Activated CD8-positive, alpha-beta memory T cell treated with anti-CD3 and anti-CD28 coated beads, Interleukin-2, amount 10 ng/mL, durations not matched to agents 7 days and 5 days (primary cell): ENCODE results near the gene SPRED3. TPM values are rescaled to one million over a fixed set of nuclear protein-coding genes. Genes with fewer than 3 reads are reported as not detected.
A peak's percentile ranks its signal among the peaks of the same experiment; 100 is the strongest.
"Not testable (repeated sequence)": the region's sequence is repeated elsewhere in the genome, so short reads cannot be mapped to it uniquely, and the experiment has no call there.

ENCODE experiments used
- ATAC-seq: fragments of 150-1000 bp; cut with Tn5 transposase; one replicate; pipeline ENCODE4 v1.10.0; 2021; ENCODE audit warnings: moderate library complexity
- CTCF ChIA-PET: fragments of 350-600 bp; sonication (Branson Sonifier 250); formaldehyde crosslinking; loops from one replicate; lab custom pipeline; 2021; ENCODE audit warnings: antibody characterized with exemption; lab: Charles Lee
- DNase-seq: peaks from one replicate; pipeline ENCODE4 v3.0.0-alpha.2; 2020
- H3K27ac Mint-ChIP-seq: one replicate; pipeline ENCODE4 v1.8.0; 2021; ENCODE audit warnings: mild to moderate bottlenecking, mixed read lengths
- H3K27me3 Mint-ChIP-seq: one replicate; pipeline ENCODE4 v1.8.0; 2021; ENCODE audit warnings: mixed read lengths
- H3K36me3 Mint-ChIP-seq: one replicate; pipeline ENCODE4 v1.8.0; 2021; ENCODE audit warnings: mild to moderate bottlenecking, mixed read lengths
- H3K4me1 Mint-ChIP-seq: one replicate; pipeline ENCODE4 v1.8.0; 2021; ENCODE audit warnings: mixed read lengths
- H3K4me3 Mint-ChIP-seq: one replicate; pipeline ENCODE4 v1.8.0; 2021; ENCODE audit warnings: mild to moderate bottlenecking, moderate library complexity, mixed read lengths
- H3K9me3 Mint-ChIP-seq: one replicate; pipeline ENCODE4 v1.8.0; 2022; ENCODE audit warnings: low read depth, mixed read lengths
- total RNA-seq, 2 experiments: library from RNA; stranded (reverse); gene quantifications; one replicate each; pipeline ENCODE4 v1.2.3, GENCODE V29; 2021

The SPRED3 gene
- total RNA-seq, 2 experiments from 2014 or later: 0.84 to 0.93 TPM

- peaks cover 28% of the 10 kb centered on the region for H3K27me3 Mint-ChIP-seq
- peak; percentile 82 for ATAC-seq
- peak overlapping the region; percentile 82 for H3K4me3 Mint-ChIP-seq
These were observed 26.8 kb upstream of the SPRED3 start for GRCh38 chr19:38361633-38362075.

GRCh38 chr19:38362076-38362945 lies 26.2 kb upstream of the SPRED3 start:
- Mint-ChIP-seq H3K36me3 (no peaks in the 10 kb centered on the region), H3K27ac (peak overlapping the region; percentile 56), H3K4me3 (peak overlapping the region; percentile 82), H3K27me3 (peaks cover 28% of the 10 kb centered on the region), H3K4me1 (peaks cover 20% of the 10 kb centered on the region), H3K9me3 (no peaks in the 10 kb centered on the region)
- ATAC-seq (peak; percentile 80), DNase-seq (peak; percentile 94)
- CTCF ChIA-PET: interaction anchor here (0.7 to 2.1 kb wide), 5 partner anchors 12 to 372 kb away, joined by 3 to 8 read pairs (median 3); partner anchors contain the start of genes CATSPERG and PSMD8

More at GRCh38 chr19:38361633-38362075, 26.8 kb upstream of the SPRED3 start:
- H3K36me3 Mint-ChIP-seq: no peaks in the 10 kb centered on the region
- H3K27ac Mint-ChIP-seq: no peak overlapping the region
- DNase-seq: peak; percentile 85
- CTCF ChIA-PET: interaction anchor here (0.6 to 2.1 kb wide), 5 partner anchors 13 to 695 kb away, joined by 3 to 8 read pairs (median 5); partner anchors contain the start of genes CATSPERG and PSMD8
- H3K9me3 Mint-ChIP-seq: no peaks in the 10 kb centered on the region
- peaks cover 20% of the 10 kb centered on the region for H3K4me1 Mint-ChIP-seq

- not testable (repeated sequence) for H3K9me3 Mint-ChIP-seq, H3K27ac Mint-ChIP-seq, DNase-seq, H3K36me3 Mint-ChIP-seq, ATAC-seq
- CTCF ChIA-PET: interaction anchor here (0.7 to 2.1 kb wide), 4 partner anchors 11 to 372 kb away, joined by 3 to 8 read pairs (median 5); partner anchors contain the start of genes CATSPERG and PSMD8
- H3K27me3 Mint-ChIP-seq: peaks cover 25% of the 10 kb centered on the region
- peak overlapping the region; percentile 82 for H3K4me3 Mint-ChIP-seq
- H3K4me1 Mint-ChIP-seq: peaks cover 20% of the 10 kb centered on the region
These were observed 25.4 kb upstream of the SPRED3 start for GRCh38 chr19:38362946-38363688.

- H3K9me3 Mint-ChIP-seq: no peaks in the 10 kb centered on the region
- CTCF ChIA-PET: interaction anchor here (0.6 kb wide), 1 partner anchor 130 kb away, joined by 3 read pairs; no protein-coding TSS in a partner anchor
- peaks cover 11% of the 10 kb centered on the region for H3K4me1 Mint-ChIP-seq
- H3K4me3 Mint-ChIP-seq: no peak overlapping the region
- H3K27me3 Mint-ChIP-seq: peaks cover 4% of the 10 kb centered on the region
- no peak overlapping the region for H3K27ac Mint-ChIP-seq
- ATAC-seq: no peak
- no peak for DNase-seq
- H3K36me3 Mint-ChIP-seq: no peaks in the 10 kb centered on the region
These were observed 21.5 kb upstream of the SPRED3 start for GRCh38 chr19:38367041-38367440.

- CTCF ChIA-PET: interaction anchor here (1.4 kb wide), 2 partner anchors 34 to 126 kb away, joined by 3 read pairs; partner anchors contain the start of gene CATSPERG
- no peak for ATAC-seq
- Mint-ChIP-seq H3K9me3 (no peaks in the 10 kb centered on the region), H3K4me3 (no peak overlapping the region), H3K27ac (no peak overlapping the region), H3K4me1 (peaks cover 2% of the 10 kb centered on the region), H3K27me3 (peaks cover 4% of the 10 kb centered on the region), H3K36me3 (no peaks in the 10 kb centered on the region)
- DNase-seq: no peak
These were observed 18.9 kb upstream of the SPRED3 start for GRCh38 chr19:38369584-38369983.

- no peak overlapping the region for H3K4me3 Mint-ChIP-seq
- no peak overlapping the region for H3K27ac Mint-ChIP-seq
- H3K27me3 Mint-ChIP-seq: peaks cover 4% of the 10 kb centered on the region
- ATAC-seq: no peak
- H3K4me1 Mint-ChIP-seq: peaks cover 6% of the 10 kb centered on the region
- no peaks in the 10 kb centered on the region for H3K9me3 Mint-ChIP-seq
- no peak for DNase-seq
- H3K36me3 Mint-ChIP-seq: no peaks in the 10 kb centered on the region
- CTCF ChIA-PET: interaction anchor here (1.4 kb wide), 1 partner anchor 126 kb away, joined by 3 read pairs; no protein-coding TSS in a partner anchor
These were observed 18.2 kb upstream of the SPRED3 start for GRCh38 chr19:38370299-38370698.

- H3K27me3 Mint-ChIP-seq: peaks cover 4% of the 10 kb centered on the region
- peaks cover 14% of the 10 kb centered on the region for H3K4me1 Mint-ChIP-seq
- no peak overlapping the region for H3K27ac Mint-ChIP-seq
- H3K36me3 Mint-ChIP-seq: peaks cover 1% of the 10 kb centered on the region
- H3K9me3 Mint-ChIP-seq: no peaks in the 10 kb centered on the region
- no peak for DNase-seq
- ATAC-seq: no peak
- CTCF ChIA-PET: interaction anchor here (1.4 kb wide), 1 partner anchor 127 kb away, joined by 3 read pairs; no protein-coding TSS in a partner anchor
- H3K4me3 Mint-ChIP-seq: no peak overlapping the region
These were observed 17.4 kb upstream of the SPRED3 start for GRCh38 chr19:38371081-38371480.

- ATAC-seq (no peak), DNase-seq (no peak)
- Mint-ChIP-seq H3K36me3 (peaks cover 7% of the 10 kb centered on the region), H3K9me3 (no peaks in the 10 kb centered on the region), H3K4me1 (peaks cover 22% of the 10 kb centered on the region), H3K4me3 (peak overlapping the region; percentile 98), H3K27me3 (peaks cover 4% of the 10 kb centered on the region), H3K27ac (peak overlapping the region; percentile 98)
- CTCF ChIA-PET: interaction anchor here (0.7 to 3.9 kb wide), 24 partner anchors 11 to 557 kb away, joined by 3 to 46 read pairs (median 4); partner anchors contain the start of genes CATSPERG, FAM98C, GGN and MRPS12
These were observed 14.6 kb upstream of the SPRED3 start for GRCh38 chr19:38373907-38374331.

GRCh38 chr19:38374332-38375097 lies 14.0 kb upstream of the SPRED3 start, which contains the start of gene PSMD8:
PSMD8 (plus strand) TSS chr19:38374571; CDS start chr19:38374602, 31 bp downstream.
- Mint-ChIP-seq H3K4me1 (peaks cover 22% of the 10 kb centered on the region), H3K9me3 (no peaks in the 10 kb centered on the region), H3K4me3 (peak within 1 kb of the TSS; percentile 98), H3K27me3 (peaks cover 4% of the 10 kb centered on the region), H3K27ac (peak within 1 kb of the TSS; percentile 98), H3K36me3 (peaks cover 9% of the 10 kb centered on the region)
- CTCF ChIA-PET: interaction anchor here (0.7 to 3.9 kb wide), 24 partner anchors 12 to 556 kb away, joined by 3 to 46 read pairs (median 4); partner anchors contain the start of genes CATSPERG, FAM98C, GGN and MRPS12
- DNase-seq (peak; percentile 100), ATAC-seq (peak; percentile 99)

- peaks cover 4% of the 10 kb centered on the region for H3K27me3 Mint-ChIP-seq
- CTCF ChIA-PET: interaction anchor here (1.1 to 3.9 kb wide), 10 partner anchors 13 to 555 kb away, joined by 3 to 46 read pairs (median 6); partner anchors contain the start of genes CATSPERG, FAM98C, GGN and MRPS12
- peaks cover 10% of the 10 kb centered on the region for H3K36me3 Mint-ChIP-seq
- peaks cover 22% of the 10 kb centered on the region for H3K4me1 Mint-ChIP-seq
- H3K9me3 Mint-ChIP-seq: no peaks in the 10 kb centered on the region
- no peak for DNase-seq
- peak overlapping the region; percentile 98 for H3K4me3 Mint-ChIP-seq
- H3K27ac Mint-ChIP-seq: peak overlapping the region; percentile 98
- no peak for ATAC-seq
These were observed 13.4 kb upstream of the SPRED3 start for GRCh38 chr19:38375098-38375493.

- no peaks in the 10 kb centered on the region for H3K27me3 Mint-ChIP-seq
- H3K4me3 Mint-ChIP-seq: peak overlapping the region; percentile 98
- H3K36me3 Mint-ChIP-seq: peaks cover 12% of the 10 kb centered on the region
- peaks cover 22% of the 10 kb centered on the region for H3K4me1 Mint-ChIP-seq
- H3K27ac Mint-ChIP-seq: no peak overlapping the region
- ATAC-seq (no peak), DNase-seq (no peak)
- CTCF ChIA-PET: interaction anchor here (2.3 to 3.9 kb wide), 4 partner anchors 12 to 555 kb away, joined by 9 to 46 read pairs (median 19); partner anchors contain the start of genes CATSPERG, FAM98C, GGN and MRPS12
- no peaks in the 10 kb centered on the region for H3K9me3 Mint-ChIP-seq
These were observed 12.7 kb upstream of the SPRED3 start for GRCh38 chr19:38375748-38376147.

GRCh38 chr19:38376576-38376975 lies 11.9 kb upstream of the SPRED3 start:
- no peak for ATAC-seq
- peak overlapping the region; percentile 16 for H3K27ac Mint-ChIP-seq
- no peaks in the 10 kb centered on the region for H3K27me3 Mint-ChIP-seq
- CTCF ChIA-PET: interaction anchor here (1.0 to 3.9 kb wide), 2 partner anchors 26 to 40 kb away, joined by 4 to 46 read pairs; partner anchors contain the start of genes CATSPERG and FAM98C
- DNase-seq: no peak
- peaks cover 22% of the 10 kb centered on the region for H3K4me1 Mint-ChIP-seq
- peaks cover 18% of the 10 kb centered on the region for H3K36me3 Mint-ChIP-seq
- no peak overlapping the region for H3K4me3 Mint-ChIP-seq
- H3K9me3 Mint-ChIP-seq: no peaks in the 10 kb centered on the region
